Retina (tissue), 1 donor: ENCODE measurements around the gene LRRN2.
A peak's percentile ranks its signal among the peaks of the same experiment; 100 is the strongest.

Experiments
- DNase-seq: peaks from one replicate; pipeline ENCODE4 v3.0.0-alpha.2; 2016

The LRRN2 gene

DNA sequence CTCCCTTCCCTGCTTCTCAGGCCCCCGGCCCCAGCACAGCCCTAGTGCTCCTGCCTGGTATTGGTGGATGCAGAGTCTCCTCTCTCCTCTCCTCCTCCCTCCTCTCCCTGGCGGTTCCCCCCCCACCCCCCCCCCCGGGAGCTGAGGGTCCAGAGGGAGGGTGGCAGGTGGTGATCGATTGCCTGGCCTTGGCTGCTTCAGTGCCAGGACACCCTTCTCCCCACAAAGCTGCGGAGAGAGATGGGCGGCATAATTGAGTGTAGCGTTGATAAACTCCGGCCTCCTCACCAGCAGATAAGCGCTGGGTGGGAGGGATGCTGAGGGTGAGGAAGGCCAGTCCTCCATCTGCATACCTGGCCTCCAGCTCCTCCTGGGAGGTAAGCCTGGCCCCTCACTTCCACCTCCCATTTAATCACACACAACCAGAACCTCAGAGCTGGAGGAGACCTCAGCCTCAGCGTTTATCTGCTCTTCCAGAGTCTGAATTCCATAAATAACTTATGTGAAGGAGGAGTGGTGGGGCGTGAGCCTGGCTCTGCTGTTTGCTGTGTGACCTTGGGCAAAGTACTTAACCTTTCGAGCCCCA lies 60.8 kb downstream of the LRRN2 start:
- DNase-seq = peak; percentile 56

DNA sequence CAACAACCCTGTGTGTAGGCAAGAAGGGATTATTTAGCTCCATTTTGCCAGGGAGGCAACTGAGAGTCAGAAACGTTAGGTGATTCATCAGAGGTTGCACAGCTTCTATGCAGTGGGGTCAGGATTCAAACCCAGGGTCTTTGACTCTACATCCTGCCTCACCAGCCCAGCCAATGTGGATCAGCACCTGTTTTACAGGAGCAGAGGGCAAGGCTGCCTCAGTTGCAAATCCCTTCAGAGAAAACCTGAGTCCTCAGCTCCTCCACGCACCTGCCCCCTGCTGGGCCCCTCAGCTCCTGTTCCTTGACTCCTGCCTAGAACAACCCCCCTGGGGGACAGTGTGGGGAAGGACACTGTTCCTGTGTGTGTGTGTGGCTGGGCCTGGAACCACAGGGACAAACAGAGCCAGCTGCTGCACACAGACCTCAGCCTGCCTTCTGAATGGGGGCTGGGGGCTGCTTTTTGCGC lies 61.6 kb downstream of the LRRN2 start:
- DNase-seq = peak; percentile 47

DNA sequence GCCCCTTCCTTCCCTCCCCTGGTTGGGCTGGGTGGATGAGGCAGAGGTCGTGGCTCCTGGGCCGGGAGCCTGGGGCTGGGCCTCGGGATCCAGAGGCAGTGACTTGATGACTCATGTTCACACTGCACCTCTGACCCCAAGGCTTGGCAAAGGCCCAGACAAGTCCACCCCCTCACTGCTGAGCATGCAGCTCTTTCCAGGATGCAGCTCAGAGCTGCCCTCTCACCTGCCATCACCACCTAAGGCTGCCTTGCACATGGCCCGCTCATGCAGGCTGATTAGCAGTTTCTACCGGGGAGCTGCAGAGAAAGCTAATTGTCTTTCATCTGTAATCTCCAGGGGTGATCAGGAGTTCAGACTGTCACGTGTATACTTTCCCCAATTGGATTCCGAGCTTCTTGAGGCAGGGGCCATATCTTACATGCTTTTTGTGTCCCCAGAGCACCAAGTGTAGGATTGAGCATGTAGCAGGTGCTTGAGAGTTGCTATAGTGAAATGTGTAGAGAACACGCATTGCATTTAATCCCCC lies 62.1 kb downstream of the LRRN2 start:
- DNase-seq = peak; percentile 37

DNA sequence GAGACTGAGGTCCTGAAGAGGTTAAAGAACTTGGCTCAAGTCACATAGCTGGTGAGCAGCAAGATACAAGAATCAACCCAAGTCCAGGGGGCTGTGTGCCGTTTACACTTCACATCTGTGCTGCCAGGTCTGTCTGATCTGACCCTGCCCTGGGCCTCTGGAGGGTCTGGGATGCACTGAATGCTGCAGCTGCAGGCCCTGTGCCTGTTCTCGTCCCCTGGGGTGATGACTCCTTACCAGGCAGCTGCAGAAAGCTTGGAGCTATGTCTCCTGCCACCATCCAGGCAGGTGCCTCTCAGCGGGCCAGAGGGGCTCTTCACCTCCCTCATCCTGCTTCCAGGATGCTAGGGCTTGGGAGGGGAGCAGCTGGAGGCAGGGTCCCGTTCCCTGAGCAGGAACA lies 63.5 kb downstream of the LRRN2 start:
- DNase-seq = no peak

DNA sequence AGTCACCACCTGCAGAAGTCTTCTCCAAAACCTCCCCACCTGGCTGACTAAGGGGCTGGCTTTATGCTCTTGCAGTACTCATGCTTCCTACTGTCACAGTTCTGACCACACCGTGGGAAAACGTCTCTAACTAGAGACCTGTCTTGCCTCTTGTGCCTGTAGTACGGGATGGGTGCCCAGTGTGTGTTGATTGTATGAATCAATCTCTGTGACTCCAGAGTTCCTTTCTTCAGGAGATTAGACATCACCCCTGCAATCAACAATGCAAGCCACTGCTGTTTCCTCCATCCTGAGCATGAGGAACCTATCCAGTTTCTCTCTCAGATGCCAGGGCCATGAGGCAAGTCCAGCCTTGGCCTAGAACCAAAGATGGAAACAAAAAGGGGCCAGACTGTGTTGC lies 64.1 kb downstream of the LRRN2 start:
- no peak for DNase-seq

DNA sequence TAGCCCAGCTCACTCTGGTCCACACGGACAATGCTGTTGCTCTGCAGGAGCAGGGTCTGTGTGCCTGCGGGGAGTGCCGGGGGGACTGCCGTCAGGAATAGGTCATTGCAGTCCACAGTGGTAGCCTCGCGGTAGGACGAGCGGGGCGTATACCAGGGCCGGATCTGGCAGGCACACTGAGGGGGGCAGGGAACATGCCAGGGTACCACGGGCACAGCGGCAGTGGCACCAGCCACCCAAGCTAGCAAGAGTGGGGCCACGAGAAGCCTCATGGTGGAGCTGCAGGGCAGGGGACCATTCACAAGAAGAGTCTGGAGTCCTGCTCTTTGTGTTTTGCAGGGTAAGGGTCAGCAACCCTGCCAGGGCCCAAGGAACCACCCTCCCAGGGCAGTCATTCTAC lies 65.8 kb downstream of the LRRN2 start:
- DNase-seq = no peak

DNA sequence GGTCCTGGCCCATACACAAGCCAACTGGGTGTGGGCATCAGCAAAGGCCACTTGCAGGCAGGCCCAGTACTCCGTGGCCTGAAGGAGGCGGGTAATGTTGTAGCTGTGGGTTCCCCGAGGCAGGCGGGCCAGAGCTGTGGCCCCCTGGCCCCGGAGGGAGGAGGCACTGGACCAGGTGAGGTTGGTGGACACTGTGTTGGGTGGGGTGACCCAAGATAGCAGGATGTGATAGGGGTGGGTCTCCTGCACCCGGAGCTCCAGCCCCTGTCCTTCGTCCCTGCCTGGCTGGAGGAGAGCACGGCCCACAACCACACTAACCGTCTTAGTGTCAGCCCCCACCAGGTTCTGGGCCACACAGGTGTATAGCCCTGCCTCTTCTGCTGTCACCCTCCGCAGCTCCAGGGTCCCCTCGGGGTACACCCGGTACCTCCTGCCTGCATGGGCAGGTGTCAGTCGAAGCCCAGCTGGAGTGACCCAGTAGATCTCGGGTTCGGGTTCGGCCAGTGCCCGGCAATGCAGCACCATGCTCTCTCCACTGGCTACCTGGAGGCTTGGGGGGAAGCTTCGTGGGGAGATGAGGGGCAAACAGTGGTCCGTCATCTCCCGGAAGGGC lies 67.3 kb downstream of the LRRN2 start:
- DNase-seq = no peak

DNA sequence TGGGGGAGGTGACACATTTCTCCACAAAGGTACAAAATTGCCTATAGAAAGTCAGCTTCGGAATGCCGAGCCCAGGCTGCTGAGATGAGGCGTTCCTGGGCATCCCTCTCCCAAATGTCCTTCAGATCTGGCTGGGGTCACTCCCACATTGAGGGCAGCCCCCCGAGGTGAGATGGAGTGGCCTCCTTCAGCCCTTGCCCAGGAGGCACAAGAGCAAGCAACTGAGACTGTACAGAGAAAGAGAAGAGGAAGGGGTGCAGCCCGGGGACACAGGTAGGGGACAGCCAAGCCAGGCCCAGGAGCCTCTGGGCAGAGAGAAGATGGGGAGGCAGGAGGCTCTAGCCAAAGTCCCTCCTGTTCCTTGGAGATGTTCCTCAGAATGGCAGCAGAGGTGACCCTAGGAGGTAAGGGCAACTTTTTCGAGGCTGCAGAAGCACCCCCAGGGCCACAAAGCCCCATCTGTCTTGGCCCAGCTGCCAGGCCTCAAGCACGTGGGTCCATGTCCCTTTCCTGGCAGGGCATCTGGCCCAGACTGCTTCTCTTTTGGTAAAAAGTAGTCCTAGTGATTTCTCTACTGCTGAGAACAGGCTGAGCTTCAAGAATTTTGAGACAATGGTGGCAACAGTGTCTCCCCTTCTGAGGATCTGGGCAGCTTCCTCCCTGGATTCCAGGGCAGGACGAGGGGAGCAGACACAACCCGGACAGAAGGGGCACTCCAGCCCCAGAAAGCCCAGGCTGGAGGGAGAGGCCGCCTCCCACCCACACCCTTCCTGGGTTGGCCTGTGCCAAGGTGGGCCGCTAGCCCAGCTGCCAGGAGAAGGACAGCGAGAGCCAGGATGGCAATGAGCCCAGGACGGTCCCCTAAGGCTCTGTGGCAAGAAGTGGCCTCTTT lies 68.0 kb downstream of the LRRN2 start:
- DNase-seq = no peak

DNA sequence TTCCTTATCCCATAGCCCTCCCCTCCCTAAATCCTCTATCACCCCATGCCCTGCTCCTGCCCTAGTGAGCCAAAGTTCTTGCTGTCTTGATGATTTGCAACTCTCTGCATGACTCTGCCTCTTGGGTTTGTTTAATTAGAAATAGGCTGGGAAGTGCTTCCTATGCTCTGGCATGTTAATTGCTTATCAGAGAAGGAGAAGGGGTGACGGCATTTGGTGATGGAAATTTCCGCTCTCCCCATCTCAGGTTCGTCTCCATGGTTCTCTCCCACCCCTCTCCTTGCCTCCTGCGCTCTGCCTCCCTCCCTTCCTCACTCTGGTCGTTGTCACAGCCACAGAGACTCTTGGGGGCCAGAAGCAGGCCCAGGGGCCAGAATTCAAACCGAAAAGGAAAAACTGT lies 68.9 kb downstream of the LRRN2 start:
- DNase-seq = no peak

DNA sequence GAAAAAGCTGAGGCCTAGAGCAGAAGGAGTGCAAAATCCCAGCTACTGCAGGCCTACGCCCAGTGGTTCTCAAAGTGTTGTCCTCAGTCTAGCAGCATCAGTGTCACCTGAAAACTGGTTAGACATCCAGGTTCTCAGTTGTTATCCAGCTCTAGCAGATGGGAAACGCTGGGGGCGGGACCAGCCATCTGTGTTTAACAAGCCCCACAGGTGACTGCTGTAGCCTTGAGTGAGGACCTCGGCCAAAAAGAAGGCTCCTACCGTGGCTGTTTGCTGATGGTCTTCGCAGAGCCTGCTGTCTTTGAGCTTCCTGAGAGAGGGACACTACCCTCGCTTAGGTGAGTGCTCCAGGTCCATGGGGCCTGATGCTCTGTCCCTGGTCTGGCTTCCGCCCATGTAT lies 69.7 kb downstream of the LRRN2 start:
- no peak for DNase-seq

DNA sequence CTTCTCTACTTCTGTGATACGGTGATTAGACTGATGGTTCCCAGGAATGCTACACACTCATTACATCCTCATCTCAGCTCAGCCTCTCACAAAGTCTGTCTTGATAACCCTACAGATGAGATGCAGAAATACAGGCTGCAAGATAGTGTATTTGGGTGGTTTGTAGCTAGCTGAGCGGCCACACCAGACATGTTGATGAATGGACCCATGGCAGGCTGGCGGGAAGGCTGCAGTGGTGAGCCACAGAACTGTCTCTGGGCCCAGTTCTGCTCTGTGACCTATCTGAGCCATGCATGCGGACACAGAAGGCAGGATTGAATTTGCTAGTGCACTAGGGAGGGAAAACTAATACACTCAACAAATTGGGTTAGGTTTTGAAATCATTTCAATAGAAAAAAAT lies 71.9 kb downstream of the LRRN2 start:
- no peak for DNase-seq

DNA sequence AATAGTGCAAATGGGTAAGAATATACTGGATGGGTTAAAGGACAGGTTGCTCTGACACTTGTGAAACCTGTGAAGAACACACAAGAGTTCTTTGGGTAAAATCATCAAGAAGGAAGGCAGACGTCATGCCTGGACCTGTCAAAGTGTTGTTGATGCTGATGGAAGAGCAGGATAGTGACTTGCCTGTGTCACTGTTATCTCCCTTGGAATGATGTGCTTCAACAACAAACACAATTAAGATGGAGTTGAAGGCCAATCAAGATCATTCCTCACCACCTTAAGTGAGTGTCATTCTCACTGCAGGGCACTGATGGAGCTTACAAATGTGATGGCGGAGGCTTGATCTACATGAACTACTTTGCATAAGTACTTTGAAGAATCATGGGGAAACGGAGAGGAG lies 73.2 kb downstream of the LRRN2 start:
- DNase-seq = no peak

DNA sequence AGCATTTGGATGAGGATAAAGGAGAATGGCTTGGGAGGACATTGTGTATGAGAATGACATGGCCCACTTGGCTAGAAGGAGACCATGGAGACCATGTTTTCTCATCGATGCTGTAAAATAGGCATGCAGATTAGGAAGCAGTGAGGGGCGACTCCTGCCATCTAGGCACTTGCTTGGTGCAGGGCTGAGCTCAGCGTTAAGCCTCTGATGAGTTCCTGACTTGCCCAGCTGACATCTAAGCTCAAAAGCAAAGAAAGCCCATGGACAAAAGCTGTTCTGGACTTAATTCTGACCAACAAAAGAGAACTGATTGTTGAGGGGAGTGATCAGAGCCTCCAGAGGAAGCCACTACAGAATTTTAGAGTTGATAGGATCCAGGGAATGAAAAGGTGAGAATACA lies 74.5 kb downstream of the LRRN2 start:
- DNase-seq = no peak

DNA sequence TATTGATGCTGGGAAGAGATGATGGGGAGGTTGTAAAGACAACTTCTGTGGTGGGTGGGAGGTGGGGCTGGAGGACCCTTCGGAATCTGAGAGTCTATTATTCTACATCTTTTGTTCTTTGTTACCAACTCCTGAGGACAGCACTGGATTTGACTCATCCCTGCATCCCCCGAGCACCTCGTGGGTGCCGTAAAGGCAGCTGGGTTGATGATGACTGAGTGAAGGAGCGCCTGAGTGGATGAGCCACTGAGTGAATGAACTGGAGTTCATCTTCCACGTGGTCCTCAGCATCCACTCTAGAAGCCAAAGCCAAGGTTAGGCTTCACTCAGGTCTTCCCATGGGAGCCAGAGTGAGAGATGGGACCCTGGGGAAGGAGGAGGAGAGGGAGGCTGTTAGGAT lies 77.6 kb downstream of the LRRN2 start:
- DNase-seq = no peak

DNA sequence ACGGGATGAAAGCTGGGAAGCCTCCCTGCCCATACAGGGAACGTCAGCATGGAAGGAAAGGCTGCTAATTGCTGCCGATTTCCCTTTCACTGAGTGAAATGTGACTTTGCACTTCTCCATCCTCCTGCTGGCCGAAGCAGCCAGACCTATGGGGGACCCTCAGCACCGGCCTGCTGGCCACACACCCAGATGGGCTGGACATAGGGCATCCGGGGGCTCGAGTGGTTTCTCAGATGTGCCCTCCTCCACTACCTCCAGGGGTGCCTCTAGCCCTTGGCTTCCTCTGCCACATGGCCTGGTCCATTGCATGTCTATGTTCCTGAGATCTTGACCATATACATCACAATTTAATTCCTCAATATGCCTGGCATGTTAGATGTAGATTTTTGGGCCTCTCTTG lies 79.7 kb downstream of the LRRN2 start:
- DNase-seq = no peak

DNA sequence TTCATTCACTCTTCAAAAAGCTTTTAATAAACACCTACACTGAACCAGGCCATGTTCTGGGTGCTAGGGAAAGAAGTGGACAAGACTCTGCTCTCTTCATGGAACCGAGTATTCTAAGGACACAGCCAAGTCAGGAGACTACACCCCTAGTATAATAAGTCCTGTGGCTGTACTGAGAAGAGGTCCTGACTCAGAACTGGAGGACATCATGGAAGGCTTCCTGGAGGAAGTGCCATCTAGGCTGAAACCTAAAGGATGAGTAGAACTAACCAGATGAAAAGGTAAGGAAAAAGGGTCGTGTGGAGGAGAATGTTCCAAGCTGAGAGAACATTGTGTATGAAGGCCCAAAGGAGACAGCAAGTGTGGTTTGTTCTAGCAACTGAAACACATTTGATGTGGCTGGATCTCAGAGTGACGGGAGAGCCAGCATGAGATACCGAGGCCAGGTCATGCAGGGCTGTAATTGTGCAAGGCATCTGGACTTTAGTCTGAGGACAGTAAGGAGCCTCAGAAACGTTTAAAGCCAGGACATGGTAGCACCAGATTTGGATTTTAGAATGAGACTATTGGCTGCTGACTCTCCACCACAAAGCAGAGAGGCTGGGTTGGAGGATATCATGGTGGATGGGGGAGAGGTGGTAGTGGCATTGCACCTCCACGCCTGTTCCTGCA lies 82.5 kb downstream of the LRRN2 start:
- DNase-seq = no peak

DNA sequence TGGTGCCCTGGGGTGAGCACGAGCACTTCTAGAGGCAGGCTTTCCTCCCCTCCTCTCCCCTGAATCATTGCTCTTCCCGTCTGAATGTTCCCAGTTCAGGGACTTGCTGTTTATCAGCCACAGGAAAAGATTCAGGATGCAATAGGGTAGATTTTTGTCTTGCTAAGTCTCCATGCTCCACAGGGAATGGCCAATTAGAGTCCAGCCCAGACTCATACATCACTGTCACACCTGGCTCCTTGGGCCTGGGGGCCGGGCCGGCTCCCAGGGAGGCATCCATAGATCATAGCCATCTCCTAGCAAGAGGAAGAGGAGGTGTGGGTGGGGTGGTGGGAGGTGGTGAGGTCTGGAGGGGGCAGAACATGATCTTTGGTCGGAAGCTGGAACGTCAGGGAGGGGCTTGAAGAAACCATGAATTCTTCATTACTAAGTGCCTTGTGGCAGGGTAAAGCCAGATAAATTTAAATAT lies 83.4 kb downstream of the LRRN2 start:
- peak; percentile 33 for DNase-seq

DNA sequence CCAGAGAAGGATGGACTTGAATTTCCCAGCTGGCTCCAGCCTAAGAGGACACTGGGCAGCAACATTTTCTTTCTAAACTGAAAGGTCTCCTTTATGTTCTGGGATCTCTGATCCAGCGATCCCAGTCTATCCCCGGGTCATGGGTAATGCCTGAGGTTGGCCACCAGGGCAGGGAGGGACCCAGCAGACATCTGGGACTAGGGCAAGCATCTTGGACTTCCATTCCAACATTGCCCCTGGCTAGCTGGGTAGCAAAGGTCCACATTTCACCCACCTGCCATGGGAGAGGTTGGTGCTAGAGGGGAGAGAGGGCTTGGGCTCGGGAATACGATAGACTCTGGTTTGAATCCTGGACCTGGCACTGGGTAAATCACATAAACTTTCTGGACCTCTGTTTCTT lies 84.6 kb downstream of the LRRN2 start:
- peak; percentile 55 for DNase-seq

DNA sequence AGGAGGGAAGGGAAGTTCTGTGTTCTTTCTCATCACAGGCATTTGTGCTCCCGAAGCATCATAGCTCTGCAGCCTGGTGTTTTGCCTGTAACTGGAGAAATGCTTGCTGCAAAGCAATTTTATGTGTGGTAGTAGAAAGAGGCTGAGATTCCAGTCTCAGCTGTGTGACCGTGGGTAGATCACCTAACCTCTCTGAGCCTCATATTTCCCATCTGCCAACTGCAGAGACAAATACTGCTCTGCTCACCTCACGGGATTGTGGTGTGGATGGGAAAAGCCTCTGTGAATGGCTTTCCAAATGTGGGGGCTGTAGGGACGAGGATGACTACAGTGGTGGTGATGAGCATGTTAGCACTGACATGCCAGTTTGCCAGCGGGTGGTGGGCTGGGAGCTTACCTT lies 85.3 kb downstream of the LRRN2 start:
- DNase-seq = no peak

DNA sequence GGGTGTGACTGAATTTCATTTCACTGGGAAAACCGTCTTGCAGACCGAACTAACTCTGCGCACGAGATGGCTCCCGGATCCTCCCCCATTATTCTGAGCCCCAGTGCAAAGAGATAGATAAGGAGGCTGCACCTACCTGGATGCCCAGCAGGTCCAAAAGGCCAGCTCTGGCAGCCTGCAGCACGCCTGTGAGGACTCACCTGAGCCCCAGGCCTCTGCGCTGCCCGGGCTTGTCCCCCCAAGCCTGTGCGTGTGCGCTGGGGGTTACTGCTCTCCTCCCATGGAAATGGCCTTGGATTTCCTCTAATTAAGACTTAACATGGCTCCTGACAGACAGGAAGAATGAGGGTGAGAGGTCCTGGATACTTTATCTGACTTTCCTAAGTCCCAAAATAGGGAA lies 85.9 kb downstream of the LRRN2 start:
- no peak for DNase-seq

DNA sequence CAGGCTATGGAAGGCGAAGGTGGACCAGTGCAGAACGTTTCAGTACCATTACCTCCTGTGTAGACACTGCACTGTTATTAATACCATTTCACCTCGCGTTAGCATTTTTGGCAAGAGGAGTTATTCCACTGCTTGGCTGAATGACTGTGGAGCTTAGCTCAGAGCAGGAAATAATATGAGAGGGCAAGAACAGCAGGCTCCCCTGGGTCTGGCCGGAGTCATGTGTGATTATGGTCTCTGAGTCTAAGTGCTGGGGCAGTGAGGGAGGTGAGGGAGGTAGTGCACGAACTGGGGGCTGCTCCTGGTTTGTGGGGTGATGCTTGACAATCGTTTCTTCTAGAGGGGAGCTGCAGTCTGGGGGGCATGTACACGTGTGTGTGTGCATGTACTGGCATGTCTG lies 86.4 kb downstream of the LRRN2 start:
- DNase-seq = peak; percentile 6

DNA sequence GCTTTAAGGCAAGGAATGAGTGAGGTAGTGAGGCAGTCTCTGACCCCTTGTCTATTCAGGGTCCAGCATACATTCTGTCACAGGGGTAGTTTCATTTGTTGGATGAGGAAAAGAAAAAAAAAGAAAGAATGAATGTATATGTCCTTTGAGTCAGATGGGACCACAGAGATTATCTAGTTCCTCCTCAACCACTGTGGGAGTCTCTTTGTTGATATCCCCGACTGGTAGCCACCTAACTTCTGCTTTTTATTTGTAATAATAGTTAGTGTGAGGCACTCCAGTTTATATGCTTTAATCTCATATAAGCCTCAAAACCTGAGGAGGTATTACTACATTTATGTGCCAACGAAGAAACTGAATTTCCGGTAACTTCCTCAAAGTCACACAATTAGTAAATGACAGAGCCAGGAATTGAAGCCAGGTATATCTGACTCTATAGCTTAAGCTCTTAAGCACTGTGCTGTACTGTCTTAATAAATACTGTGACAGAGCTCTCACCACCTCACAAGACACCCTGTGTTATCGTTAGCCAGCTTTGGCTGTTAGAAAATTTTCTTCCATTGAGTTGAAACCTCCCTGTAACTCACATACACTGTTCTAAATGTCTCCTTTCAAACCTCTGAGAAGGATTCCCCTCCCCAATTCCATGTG lies 87.1 kb downstream of the LRRN2 start:
- DNase-seq = no peak
